ENCODE measurements around the gene ITGAE.

Gene ITGAE

GRCh38 chr17:3689262-3690093 is 111.5 kb downstream of the ITGAE start:
- DNase-seq: no peak

DNA sequence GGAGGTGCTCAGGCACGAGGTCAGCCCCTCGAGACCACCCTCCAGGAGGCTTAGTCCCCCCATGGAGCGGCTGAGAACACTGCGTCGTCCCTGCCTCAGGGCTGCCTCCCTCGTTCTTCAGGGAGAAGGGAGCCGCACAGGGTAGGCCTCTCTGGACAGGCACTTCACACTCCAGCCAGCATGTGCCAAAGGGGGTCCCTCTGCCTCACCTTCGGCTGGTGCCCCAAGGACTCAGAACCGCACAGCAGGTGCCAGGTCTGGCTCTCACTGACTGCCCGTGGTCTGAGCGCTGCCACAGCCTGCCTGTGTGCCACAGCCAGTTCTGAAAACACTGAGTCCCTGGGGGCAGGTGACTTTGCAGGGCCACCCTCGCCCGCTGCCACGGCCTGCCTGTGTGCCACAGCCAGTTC is 112.1 kb downstream of the ITGAE start:
- DNase-seq: no peak

GRCh38 chr17:3688027-3688553 is 112.9 kb downstream of the ITGAE start:
- DNase-seq: no peak

- DNase-seq: no peak
Measured at GRCh38 chr17:3685174-3685573, 115.8 kb downstream of the ITGAE start.

DNA sequence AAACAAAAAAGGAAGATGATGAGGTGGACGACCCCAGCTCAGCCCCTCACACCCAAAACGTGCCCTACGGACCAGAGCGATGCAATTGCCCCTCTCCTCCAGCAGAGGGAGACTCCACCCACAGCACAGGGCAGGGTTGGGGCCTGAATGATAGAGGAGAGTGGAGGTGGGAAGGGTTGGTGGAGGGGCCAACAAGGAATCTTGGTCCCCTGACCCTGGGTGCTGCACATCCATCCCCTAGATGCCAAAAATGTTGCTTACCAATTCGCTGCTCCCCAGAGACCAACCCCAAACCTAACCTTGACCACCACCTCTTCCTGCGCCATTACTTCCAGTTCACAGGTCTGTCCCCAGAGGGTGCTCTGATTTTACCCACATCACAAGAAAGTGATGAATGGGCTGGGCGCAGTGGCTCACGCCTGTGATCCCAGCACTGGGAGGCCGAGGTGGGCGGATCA is 117.9 kb downstream of the ITGAE start:
- DNase-seq: peak; percentile 55

DNA sequence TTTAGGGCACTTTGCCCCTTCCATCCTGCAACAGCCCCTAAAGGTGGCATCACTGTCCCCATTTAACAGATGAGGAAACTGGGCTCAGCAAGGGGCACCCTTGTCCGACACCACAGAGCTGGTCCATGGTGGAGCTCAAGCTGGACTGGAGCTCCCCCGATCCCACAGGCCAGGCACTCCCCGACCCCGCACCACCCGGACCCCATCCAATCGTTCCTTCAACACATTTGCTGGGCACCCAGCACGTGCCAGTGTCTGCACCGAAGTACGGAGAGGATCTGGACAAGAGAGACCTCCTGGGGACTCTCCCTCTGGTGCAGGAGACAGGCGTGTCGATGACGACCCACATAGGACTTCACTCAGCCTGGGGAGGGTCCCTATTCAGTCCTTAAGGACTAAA is 119.0 kb downstream of the ITGAE start:
- DNase-seq: no peak

GRCh38 chr17:3681565-3681964 is 119.4 kb downstream of the ITGAE start:
- DNase-seq: no peak

GRCh38 chr17:3681057-3681456 is 119.9 kb downstream of the ITGAE start:
- DNase-seq: no peak

DNA sequence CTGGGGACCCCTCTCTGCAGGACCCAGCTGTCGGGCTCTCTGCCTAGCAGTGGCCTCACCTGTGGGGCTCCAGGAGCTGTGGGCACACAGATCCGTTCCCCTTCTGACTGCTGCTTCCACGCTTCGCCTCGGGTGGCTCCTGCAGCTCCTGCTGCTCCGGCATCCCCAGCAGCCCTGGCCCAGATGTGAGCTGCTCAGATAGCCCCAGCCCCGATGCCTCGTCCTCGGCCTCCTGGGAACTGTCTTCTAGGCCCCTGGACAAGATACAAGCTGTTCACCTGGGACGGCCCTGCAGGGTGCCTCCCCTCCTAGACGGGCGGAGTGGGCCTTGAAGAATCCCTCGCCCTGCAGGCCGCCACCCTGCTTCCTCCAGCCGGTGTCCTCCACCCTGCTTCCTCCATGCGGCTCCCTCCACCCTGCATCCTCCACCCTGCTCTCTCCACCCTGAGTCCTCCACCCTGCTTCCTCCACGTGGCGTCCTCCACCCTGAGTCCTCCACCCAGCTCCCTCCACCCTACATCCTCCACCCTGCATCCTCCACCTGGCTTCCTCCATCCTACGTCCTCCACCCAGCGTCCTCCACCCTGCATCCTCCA is 121.4 kb downstream of the ITGAE start:
- DNase-seq: no peak

- no peak for DNase-seq
Measured at GRCh38 chr17:3678821-3679530, 122.0 kb downstream of the ITGAE start.

GRCh38 chr17:3678095-3678820 is 122.7 kb downstream of the ITGAE start:
- no peak for DNase-seq

GRCh38 chr17:3675886-3676285 is 125.1 kb downstream of the ITGAE start:
- no peak for DNase-seq

GRCh38 chr17:3672571-3672970 is 128.4 kb downstream of the ITGAE start:
- DNase-seq: no peak

DNA sequence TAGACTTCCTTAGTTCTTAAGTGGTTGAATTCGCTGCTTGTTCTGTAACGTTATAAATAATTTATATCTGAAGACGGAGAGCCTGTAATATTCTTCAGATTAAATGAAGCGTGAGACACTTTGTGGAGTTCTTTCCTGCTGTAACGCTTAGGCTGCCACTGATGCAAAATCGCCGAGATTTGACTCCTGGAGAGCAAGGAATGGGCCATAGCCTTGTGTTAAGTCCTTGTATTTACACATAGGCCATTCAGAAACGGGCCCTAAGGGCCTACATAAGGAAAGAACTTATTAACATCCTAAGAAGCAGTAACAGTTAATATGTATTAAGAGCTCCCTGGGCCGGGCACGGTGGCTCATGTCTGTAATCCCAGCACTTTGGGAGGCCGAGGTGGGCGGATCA is 131.4 kb downstream of the ITGAE start:
- DNase-seq: no peak

DNA sequence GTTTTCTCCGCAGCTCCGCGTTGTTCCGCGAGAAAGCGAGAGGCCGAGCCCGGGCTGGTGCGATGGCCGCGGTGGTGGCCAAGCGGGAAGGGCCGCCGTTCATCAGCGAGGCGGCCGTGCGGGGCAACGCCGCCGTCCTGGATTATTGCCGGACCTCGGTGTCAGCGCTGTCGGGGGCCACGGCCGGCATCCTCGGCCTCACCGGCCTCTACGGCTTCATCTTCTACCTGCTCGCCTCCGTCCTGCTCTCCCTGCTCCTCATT is 132.0 kb downstream of the ITGAE start:
- no peak for DNase-seq

DNA sequence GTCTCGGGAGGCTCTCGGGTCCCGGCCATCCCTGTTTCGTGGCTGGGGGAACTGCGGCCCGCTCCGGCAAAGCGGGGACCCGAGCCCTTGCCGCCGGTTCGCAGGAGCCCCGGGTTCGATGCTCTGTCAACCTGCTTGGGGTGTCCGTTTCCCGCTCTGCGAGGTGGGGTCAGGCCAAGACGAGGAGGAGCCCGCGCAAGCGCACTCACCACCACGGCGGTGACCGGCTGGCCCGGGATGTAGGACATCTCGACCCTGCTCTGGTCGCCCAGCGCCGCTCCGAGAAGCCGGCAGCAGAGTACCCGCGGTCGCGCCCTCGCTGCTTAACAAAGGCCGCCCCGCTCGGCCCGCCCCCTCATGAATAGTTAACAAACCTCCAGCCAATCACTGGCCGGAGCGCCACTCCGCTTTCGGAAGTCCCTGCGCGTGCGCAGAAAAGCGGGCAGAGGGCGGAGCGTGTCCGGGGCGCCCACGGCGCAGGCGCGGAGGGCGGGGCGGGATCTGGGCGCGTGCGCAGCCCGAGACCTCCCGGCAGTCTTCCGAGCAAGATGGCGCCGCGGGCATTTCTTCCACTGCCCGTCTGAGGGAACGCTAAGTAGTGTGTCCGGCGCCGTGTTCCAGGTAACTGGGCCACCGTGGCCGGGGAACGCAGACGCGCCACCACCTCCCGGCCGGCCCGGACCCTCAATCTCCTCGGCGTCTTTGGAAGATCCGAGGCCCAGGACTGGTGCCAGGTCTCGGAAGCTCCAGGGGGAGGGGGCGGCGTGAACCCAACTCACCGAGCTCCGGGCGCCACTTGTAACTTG is 132.5 kb downstream of the ITGAE start, which contains the start of the genes EMC6 and TAX1BP3:
EMC6 (plus strand) TSS at position 534 of the 806 bp plus-strand sequence. CDS start 335 bp downstream, outside the sequence.
TAX1BP3 (minus strand) TSS at position 300 of the 806 bp plus-strand sequence; CDS start at position 248, 52 bp downstream.
- peak; percentile 96 for DNase-seq

DNA sequence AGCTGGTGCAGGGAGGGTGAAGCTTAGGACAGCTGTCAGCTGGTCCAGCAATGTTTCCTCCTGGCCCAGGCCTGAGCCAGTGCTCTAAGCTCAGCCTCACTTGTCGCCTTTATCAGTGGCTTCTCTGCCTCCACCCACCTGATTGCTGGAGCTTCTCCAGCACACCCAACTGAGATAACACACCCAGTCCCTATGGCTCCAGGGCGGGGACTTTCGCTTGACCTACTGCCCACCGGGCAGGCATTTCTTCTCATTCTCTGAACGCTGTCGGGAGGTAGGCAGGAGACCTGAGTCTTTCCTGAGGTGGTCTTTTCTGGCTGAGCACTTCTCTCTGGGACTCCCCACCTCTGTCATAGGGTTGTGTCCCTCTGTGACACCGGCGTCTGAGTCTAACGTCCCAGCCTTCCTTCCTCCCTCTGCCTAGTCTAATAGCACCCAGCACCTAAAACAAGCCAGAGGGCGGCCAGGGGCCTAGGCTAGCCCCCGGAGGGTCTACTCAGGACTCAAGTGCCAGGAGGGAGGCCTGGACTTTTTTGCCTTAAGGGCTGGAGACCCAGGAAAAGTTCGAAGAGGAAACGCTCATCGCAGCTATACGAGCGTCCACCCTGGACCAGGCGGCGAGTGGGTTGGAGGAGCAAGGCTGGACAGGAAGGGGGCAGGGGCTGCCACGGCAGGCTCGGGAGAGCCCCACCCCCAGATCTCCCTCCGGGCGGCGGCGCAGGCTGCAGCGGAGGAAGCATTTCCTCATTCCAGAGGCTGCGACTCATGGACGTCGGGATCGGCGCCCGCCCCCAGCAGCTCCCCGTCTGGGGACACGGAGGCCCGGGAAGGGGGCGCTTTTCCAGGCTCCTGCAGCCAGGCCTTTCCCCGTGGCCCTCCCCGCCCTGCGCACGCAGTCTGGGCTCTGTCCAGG is 133.4 kb downstream of the ITGAE start:
- no peak for DNase-seq

- no peak for DNase-seq
Measured at GRCh38 chr17:3666516-3666915, 134.5 kb downstream of the ITGAE start.

DNA sequence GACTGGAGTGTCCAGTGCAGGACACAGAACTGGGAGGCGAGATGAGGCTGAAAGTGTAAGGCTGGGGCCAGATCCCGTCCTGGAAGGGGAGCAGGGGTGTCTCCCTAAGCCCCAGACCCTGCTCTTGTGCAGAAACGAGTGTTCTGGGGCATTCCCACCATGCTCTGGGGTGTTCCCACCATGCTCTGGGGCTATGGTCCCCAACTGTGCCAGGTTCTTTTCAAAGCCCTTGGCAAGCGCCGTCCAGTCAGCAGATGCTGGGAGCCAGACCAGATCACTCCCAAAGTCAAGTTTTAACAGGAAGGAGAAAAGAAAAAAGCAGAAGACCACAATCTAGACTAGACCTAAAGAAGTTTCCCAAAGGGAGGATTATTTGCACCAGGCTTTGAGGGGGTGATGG is 135.2 kb downstream of the ITGAE start:
- DNase-seq: no peak
